CD4-positive, alpha-beta T cell treated with Interleukin-4 for 4 hours (primary cell): ENCODE data around the gene ZNF584.

Source experiments
- DNase-seq: peaks from one replicate; pipeline ENCODE4 v3.0.0-alpha.2; 2020

The ZNF584 gene

DNA sequence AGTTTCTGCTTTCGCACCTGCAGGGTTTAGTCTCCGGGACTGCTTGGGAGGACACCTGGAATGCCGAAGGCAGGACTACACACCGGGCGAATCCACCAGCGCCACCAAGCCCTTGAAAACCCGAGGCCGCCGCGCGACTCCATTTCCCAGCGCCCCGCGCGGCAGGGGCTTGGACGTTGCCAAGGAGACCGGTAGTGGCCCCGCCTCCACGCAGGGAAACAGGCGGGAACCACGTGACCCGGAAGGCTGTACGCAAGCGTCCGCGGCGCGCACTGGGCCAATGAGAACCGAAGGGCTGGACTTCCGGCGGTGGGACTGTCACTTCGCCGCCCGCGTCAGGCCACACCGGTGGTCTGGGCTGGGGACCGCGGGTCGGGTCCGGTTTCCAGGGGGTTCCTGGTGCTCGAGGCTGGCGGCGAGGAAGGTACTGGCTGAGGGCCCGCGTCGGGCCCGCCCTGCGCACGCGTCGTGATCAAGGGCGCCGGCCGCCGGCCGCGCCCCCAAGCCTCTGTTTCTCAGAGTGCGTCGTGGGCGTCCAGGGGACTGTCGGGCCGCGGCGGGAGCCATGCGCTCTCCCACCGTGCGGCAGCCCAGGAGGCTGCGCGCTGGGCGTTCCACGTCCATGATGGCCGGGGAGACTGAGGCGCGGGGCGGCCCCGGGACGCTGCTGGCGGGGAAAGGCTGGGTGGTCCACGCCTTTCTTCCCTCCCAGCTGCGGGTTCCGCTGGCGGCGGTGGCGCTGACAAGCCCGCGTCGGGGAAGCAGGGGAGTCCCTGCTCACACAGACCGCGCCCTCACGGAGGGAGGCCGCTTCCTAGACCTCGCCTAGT lies 58.5 kb downstream of the ZNF584 start, which contains the start of gene ZNF324:
Gene ZNF324 (plus strand): TSS at position 321 of the 830 bp plus-strand sequence. CDS start 2,106 bp downstream, outside the sequence.
- peak; percentile 95 for DNase-seq
